Hair follicle dermal papilla cell (primary cell): Measurements from ENCODE around the gene HSPA14. TPM values are rescaled to one million over a fixed set of nuclear protein-coding genes. Genes with fewer than 3 reads are reported as not detected.

ENCODE experiments used
- total RNA-seq: library from RNA; depleted of rRNA; stranded (reverse); fragments of >200 nt; gene quantifications from 2 replicates; pipeline ENCODE4 v1.2.3, GENCODE V29; 2012

The HSPA14 gene, protein sequence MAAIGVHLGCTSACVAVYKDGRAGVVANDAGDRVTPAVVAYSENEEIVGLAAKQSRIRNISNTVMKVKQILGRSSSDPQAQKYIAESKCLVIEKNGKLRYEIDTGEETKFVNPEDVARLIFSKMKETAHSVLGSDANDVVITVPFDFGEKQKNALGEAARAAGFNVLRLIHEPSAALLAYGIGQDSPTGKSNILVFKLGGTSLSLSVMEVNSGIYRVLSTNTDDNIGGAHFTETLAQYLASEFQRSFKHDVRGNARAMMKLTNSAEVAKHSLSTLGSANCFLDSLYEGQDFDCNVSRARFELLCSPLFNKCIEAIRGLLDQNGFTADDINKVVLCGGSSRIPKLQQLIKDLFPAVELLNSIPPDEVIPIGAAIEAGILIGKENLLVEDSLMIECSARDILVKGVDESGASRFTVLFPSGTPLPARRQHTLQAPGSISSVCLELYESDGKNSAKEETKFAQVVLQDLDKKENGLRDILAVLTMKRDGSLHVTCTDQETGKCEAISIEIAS
- 6.8 and 9.0 TPM in 2 replicates for total RNA-seq

GRCh38 chr10:14837757-14838581 lies at the start of gene HSPA14, which contains the start of the genes CDNF and MSANTD7:
Gene HSPA14, plus strand, starts transcription at chr10:14838306. Its CDS starts 97 bp downstream, at chr10:14838403.
Gene CDNF, minus strand, starts transcription at chr10:14838037. Its CDS starts 91 bp downstream, at chr10:14837946.
Gene MSANTD7, plus strand, starts transcription at chr10:14838306. Its CDS starts 3,979 bp downstream, at chr10:14842285.

DNA sequence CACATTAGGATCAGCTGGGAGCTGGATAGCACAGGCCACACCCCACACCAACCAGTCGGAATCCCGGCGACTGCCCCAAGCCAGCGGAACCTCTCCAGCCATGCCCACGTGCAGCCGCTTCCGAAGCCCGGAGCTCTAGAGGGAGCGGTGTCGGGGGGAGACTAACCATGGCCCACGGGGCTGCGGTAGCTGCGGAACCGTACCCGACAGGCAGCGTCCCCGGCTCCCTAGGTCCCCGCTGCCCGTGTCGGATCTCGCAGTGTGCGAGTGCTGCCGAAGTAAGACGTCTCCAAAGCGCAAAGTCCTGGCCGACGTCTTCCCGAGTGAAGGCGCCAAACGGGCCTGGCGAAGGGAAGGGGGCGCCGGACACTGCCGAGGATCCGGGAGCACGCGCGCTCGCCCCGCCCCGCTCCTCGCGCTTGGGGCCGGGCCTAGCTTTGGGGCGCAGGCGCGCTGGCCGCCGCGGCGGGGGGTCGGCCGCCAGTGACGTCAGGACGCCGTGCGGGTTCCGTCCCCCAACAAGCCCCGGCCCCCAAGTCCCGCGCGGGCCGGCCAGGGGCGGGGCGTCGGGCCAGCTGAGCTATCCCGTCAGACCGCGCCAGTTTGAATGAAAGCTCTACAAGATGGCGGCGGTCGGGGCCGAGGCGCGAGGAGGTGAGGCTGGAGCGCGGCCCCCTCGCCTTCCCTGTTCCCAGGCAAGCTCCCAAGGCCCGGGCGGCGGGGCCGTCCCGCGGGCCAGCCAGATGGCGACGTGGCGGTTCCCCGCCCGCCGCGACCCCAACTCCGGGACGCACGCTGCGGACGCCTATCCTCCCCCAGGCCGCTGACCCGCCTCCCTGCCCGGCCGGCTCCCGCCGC lies 40.4 kb downstream of the HSPA14 start, which contains the start of gene SUV39H2:
Gene SUV39H2, plus strand, starts transcription at position 601 of the 858 bp plus-strand sequence. Its CDS starts 23 bp downstream, at position 624.

Other genes starting within 250 kb of the HSPA14 start
- 2.3 and 5.4 TPM in 2 replicates for gene FAM107B, start 63.4 kb upstream of the HSPA14 start, total RNA-seq
- gene CDNF, start 269 bp upstream of the HSPA14 start, total RNA-seq: 0.24 and 1.9 TPM in 2 replicates
- gene MSANTD7, start within 50 bp of the HSPA14 start, total RNA-seq: 12.9 and 13.6 TPM in 2 replicates
- gene SUV39H2, start 40.6 kb downstream of the HSPA14 start, total RNA-seq: 6.8 and 8.6 TPM in 2 replicates
- gene DCLRE1C, start 115.8 kb downstream of the HSPA14 start, total RNA-seq: 15.1 and 18.6 TPM in 2 replicates
- not detected in 2 replicates for gene MEIG1, start 121.1 kb downstream of the HSPA14 start, total RNA-seq
- gene OLAH, start 205.6 kb downstream of the HSPA14 start, total RNA-seq: not detected in 2 replicates